Bronchial epithelial cell (primary cell): Measurements from ENCODE around the gene CCDC73. TPM values are rescaled to one million over a fixed set of nuclear protein-coding genes. Genes with fewer than 3 reads are reported as not detected.
"Not testable (repeated sequence)": the region's sequence is repeated elsewhere in the genome, so short reads cannot be mapped to it uniquely, and the experiment has no call there.

Experiments used
- DNase-seq: peaks from one replicate; pipeline ENCODE4 v3.0.0-alpha.2; 2010; ENCODE audit warnings: low read depth
- FAIRE-seq: peaks from 2 replicates; lab custom pipeline; 2011; peaks lifted over from hg19 to GRCh38; lab: Jason Lieb, UNC
- H3K27me3 ChIP-seq: 2 replicates; pipeline ENCODE4 v1.5.1; 2011; ENCODE audit warnings: low read length; ENCODE audit not compliant: control insufficient read depth, insufficient read depth
- H3K36me3 ChIP-seq: 2 replicates; pipeline ENCODE4 v1.5.1; 2011; ENCODE audit warnings: low read length; ENCODE audit not compliant: control insufficient read depth, insufficient read depth
- H3K4me3 ChIP-seq: 2 replicates; pipeline ENCODE4 v1.5.1; 2011; ENCODE audit warnings: mild to moderate bottlenecking, low read depth, low read length, control low read depth
- total RNA-seq: library from RNA; depleted of rRNA; stranded (reverse); fragments of >200 nt; gene quantifications from 2 replicates; pipeline ENCODE4 v1.2.1, GENCODE V29; 2014
- TF ChIP-seq, protein P1 (sequence below): IDR thresholded peaks from 2 replicates; pipeline ENCODE4 v1.5.1; 2011; ENCODE audit warnings: mild to moderate bottlenecking, moderate library complexity, low read length, control low read depth, inconsistent platforms; ENCODE audit not compliant: insufficient read depth, severe bottlenecking

CCDC73 gene
- total RNA-seq, 1 donor from 2014 or later = not detected

DNA sequence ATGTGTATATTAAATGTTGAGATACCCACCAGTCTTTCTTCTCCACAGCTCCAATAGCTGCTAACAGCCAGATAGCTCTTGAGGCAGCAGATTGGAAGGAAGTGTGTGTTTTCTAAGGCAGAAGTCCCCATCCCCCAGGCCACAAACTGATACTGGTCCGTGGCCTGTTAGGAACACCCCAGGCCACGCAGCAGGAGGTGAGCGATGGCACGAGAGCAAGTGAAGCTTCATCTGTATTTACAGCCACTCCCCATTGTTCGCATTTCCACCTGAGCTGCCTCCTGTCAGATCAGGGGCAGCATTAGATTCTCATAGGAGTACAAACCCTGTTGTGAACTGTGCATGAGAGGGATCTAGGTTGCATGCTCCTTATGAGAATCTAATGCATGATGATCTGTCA is 12.7 kb downstream of the CCDC73 start:
- DNase-seq = no peak
- FAIRE-seq = no peak
- no peaks in the 10 kb centered on the region for H3K27me3 ChIP-seq
- no peaks in the 10 kb centered on the region for H3K36me3 ChIP-seq
- H3K4me3 ChIP-seq = no peak overlapping the region
- TF ChIP-seq, protein P1, sequence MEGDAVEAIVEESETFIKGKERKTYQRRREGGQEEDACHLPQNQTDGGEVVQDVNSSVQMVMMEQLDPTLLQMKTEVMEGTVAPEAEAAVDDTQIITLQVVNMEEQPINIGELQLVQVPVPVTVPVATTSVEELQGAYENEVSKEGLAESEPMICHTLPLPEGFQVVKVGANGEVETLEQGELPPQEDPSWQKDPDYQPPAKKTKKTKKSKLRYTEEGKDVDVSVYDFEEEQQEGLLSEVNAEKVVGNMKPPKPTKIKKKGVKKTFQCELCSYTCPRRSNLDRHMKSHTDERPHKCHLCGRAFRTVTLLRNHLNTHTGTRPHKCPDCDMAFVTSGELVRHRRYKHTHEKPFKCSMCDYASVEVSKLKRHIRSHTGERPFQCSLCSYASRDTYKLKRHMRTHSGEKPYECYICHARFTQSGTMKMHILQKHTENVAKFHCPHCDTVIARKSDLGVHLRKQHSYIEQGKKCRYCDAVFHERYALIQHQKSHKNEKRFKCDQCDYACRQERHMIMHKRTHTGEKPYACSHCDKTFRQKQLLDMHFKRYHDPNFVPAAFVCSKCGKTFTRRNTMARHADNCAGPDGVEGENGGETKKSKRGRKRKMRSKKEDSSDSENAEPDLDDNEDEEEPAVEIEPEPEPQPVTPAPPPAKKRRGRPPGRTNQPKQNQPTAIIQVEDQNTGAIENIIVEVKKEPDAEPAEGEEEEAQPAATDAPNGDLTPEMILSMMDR = no peak

DNA sequence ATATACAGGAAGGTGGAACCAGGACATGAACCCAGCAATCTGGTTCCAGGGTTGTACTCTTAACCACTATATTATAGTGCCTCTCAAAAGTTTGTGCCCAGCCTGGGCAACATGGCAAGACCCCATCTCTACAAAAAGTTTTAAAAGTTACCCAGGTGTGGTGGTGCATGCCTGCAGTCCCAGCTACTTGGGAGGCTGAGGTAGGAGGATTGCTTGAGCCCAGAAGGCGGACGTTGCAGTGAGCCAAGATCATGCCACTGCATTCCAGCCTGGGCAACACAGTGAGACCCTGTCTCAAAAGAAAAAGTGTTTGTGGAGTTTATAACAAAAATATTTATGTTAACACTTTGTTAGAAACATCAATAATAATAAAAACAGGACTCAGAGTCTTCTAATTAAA is 13.6 kb downstream of the CCDC73 start:
- H3K36me3 ChIP-seq, H3K4me3 ChIP-seq, FAIRE-seq, H3K27me3 ChIP-seq, DNase-seq: not testable (repeated sequence)

DNA sequence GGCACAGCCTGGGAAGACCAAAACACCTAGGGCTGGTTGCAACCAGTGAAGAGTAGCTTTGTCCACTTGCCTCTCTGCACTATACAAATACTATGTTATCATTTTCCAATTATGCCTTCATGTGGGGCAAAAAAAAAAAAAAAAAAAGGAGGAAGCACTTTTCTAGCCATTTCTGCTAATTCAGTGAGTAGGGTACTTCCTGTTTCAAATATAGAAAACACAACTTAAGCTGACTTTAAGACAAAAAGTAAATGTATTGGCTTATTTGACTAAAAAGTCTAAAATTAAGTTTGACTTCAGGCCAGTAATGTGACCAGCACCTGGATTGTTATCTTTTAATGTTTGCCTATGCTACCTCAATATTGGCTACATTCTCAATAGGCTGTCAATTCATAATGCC is 15.3 kb downstream of the CCDC73 start:
- Histone ChIP-seq H3K4me3 (no peak overlapping the region), H3K27me3 (no peaks in the 10 kb centered on the region), H3K36me3 (no peaks in the 10 kb centered on the region)
- no peak for DNase-seq
- TF ChIP-seq, protein P1 = no peak
- no peak for FAIRE-seq

DNA sequence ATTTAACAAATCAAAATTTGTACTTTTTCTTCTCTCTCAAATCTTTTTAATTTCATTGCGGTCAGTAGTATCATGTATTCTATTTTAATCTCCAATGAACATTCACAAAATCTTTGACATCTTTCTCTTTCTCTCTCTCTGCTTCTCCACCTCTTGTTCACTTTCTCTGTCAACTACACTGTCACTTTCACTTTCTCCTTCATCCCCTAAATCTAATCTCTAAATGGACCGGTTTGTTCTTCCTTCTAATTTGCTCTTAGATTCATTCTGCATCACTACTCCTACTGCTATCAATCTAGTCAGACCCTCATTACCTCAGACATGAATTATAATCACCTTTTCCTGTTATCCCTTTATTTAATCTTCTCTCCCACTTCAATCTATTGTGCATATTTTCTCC is 18.6 kb downstream of the CCDC73 start:
- Histone ChIP-seq H3K36me3 (no peaks in the 10 kb centered on the region), H3K27me3 (no peaks in the 10 kb centered on the region), H3K4me3 (no peak overlapping the region)
- DNase-seq (no peak), FAIRE-seq (no peak)
- TF ChIP-seq, protein P1 = no peak

DNA sequence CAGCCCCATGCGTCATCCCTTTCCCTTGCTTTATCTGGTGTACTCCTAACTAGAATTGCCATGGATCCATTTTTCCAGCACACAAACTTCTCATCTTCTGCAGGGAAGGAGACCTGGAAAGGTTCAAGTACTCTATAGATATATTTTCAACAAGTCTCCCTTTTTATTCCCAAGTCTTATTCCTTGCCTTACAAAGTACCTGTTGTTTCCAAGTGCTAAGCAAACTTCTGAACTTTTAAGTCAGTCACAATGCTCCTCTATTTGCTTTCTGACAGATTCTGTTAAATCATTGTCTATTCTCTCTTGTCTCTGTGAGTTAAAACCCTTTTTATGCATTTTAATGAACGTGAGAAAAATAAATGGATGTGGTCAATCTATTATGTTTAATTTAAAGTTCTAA is 20.4 kb downstream of the CCDC73 start:
- FAIRE-seq = no peak
- TF ChIP-seq, protein P1 = no peak
- H3K36me3 ChIP-seq = no peaks in the 10 kb centered on the region
- DNase-seq = no peak
- H3K27me3 ChIP-seq = no peaks in the 10 kb centered on the region
- no peak overlapping the region for H3K4me3 ChIP-seq

DNA sequence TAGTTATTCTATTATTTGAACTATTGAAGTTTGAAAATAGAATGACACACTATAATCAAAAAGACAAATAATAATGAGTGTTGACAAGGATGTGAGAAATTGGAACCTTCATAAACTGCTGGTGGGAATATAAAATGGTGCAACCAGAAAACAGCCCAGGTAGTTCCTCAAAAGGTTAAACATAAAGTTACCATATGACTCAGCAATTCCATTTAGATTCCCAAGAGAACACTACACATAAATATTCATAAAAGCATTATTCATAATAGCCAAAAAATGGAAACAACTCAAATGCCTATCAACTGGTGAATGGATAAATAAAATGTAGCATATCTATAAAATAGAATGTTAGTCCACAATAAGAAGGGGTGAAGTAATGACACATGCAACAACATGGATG is 21.7 kb downstream of the CCDC73 start:
- FAIRE-seq = no peak
- no peak overlapping the region for H3K4me3 ChIP-seq
- H3K27me3 ChIP-seq = no peaks in the 10 kb centered on the region
- H3K36me3 ChIP-seq = no peaks in the 10 kb centered on the region
- TF ChIP-seq, protein P1 = no peak
- peak; percentile 7 for DNase-seq

DNA sequence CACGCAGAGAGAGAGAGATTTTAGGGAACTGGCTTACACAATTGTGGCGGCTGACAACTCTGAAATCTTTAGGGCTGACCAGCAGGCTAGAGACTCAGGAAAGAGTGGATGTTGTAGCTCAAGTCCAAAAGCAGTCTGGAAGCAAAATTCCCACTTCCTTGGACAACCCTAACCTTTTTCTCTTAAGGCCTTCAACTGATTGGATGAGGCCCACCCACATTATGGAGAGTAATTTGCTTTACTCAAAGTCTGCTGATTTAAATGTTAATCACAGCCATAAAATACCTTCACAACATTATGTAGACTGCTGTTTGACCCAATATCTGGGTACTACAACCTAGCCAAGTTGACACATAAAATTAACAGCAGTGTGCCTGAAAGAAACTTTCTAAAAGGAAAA is 32.7 kb downstream of the CCDC73 start:
- not testable (repeated sequence) for H3K4me3 ChIP-seq, H3K36me3 ChIP-seq, FAIRE-seq, H3K27me3 ChIP-seq, DNase-seq
